MG63 (cell line): ENCODE measurements around the gene ALOX5. TPM values are rescaled to one million over a fixed set of nuclear protein-coding genes. Genes with fewer than 3 reads are reported as not detected.
A peak's percentile ranks its signal among the peaks of the same experiment; 100 is the strongest.

Experiments
- DNase-seq: peaks from one replicate; pipeline ENCODE4 v3.0.0-alpha.2; 2020
- H3K27me3 ChIP-seq: fragments of 250-450 bp; sonication (Bioruptor Pico); 2 replicates; pipeline ENCODE4 v1.5.1; 2020; ENCODE audit warnings: mild to moderate bottlenecking, moderate library complexity
- H3K36me3 ChIP-seq: fragments of 250-450 bp; sonication (Bioruptor Pico); 2 replicates; pipeline ENCODE4 v1.5.1; 2020; ENCODE audit warnings: mild to moderate bottlenecking, moderate library complexity
- H3K4me3 ChIP-seq: fragments of 250-450 bp; sonication (Bioruptor Pico); 2 replicates; pipeline ENCODE4 v1.5.1; 2020; ENCODE audit warnings: mild to moderate bottlenecking, moderate library complexity
- H3K9me3 ChIP-seq: fragments of 250-450 bp; sonication (Bioruptor Pico); 2 replicates; pipeline ENCODE4 v1.5.1; 2020; ENCODE audit warnings: mild to moderate bottlenecking, moderate library complexity
- total RNA-seq: library from RNA; depleted of rRNA; stranded (reverse); fragments of >200 nt; shearing (Covaris generic); gene quantifications from 2 replicates; pipeline ENCODE4 v1.2.3, GENCODE V29; 2014; ENCODE audit warnings: low replicate concordance

The ALOX5 gene
- total RNA-seq, 1 experiment from 2014 or later: not detected

- Histone ChIP-seq H3K36me3 (no peaks in the 10 kb centered on the region), H3K9me3 (no peaks in the 10 kb centered on the region), H3K4me3 (no peak overlapping the region), H3K27me3 (no peaks in the 10 kb centered on the region)
- DNase-seq: peak; percentile 85
These were observed 51.9 kb downstream of the ALOX5 start for GRCh38 chr10:45425621-45426563.

GRCh38 chr10:45427262-45427969, 53.4 kb downstream of the ALOX5 start:
- DNase-seq: no peak
- no peaks in the 10 kb centered on the region for H3K9me3 ChIP-seq
- no peaks in the 10 kb centered on the region for H3K27me3 ChIP-seq
- no peaks in the 10 kb centered on the region for H3K36me3 ChIP-seq
- no peak overlapping the region for H3K4me3 ChIP-seq

- Histone ChIP-seq H3K27me3 (no peaks in the 10 kb centered on the region), H3K36me3 (no peaks in the 10 kb centered on the region), H3K9me3 (no peaks in the 10 kb centered on the region), H3K4me3 (no peak overlapping the region)
- no peak for DNase-seq
These were observed 54.0 kb downstream of the ALOX5 start for GRCh38 chr10:45427970-45428366.

GRCh38 chr10:45428611-45429510, 54.8 kb downstream of the ALOX5 start:
- no peaks in the 10 kb centered on the region for H3K27me3 ChIP-seq
- no peaks in the 10 kb centered on the region for H3K36me3 ChIP-seq
- H3K9me3 ChIP-seq: no peaks in the 10 kb centered on the region
- H3K4me3 ChIP-seq: no peak overlapping the region
- no peak for DNase-seq

- Histone ChIP-seq H3K27me3 (no peaks in the 10 kb centered on the region), H3K9me3 (no peaks in the 10 kb centered on the region), H3K36me3 (no peaks in the 10 kb centered on the region), H3K4me3 (no peak overlapping the region)
- DNase-seq: no peak
These were observed 55.8 kb downstream of the ALOX5 start for GRCh38 chr10:45429790-45430189.

GRCh38 chr10:45432113-45432512, 58.1 kb downstream of the ALOX5 start:
- Histone ChIP-seq H3K36me3 (no peaks in the 10 kb centered on the region), H3K27me3 (no peaks in the 10 kb centered on the region), H3K4me3 (no peak overlapping the region), H3K9me3 (peaks cover 3% of the 10 kb centered on the region)
- no peak for DNase-seq

- Histone ChIP-seq H3K36me3 (no peaks in the 10 kb centered on the region), H3K9me3 (peaks cover 3% of the 10 kb centered on the region), H3K27me3 (no peaks in the 10 kb centered on the region), H3K4me3 (no peak overlapping the region)
- DNase-seq: no peak
These were observed 58.9 kb downstream of the ALOX5 start for GRCh38 chr10:45432700-45433472.

- H3K4me3 ChIP-seq: no peak overlapping the region
- no peaks in the 10 kb centered on the region for H3K27me3 ChIP-seq
- H3K36me3 ChIP-seq: no peaks in the 10 kb centered on the region
- peaks cover 3% of the 10 kb centered on the region for H3K9me3 ChIP-seq
- DNase-seq: no peak
These were observed 59.9 kb downstream of the ALOX5 start for GRCh38 chr10:45433716-45434469.

- no peaks in the 10 kb centered on the region for H3K36me3 ChIP-seq
- H3K9me3 ChIP-seq: peaks cover 3% of the 10 kb centered on the region
- no peaks in the 10 kb centered on the region for H3K27me3 ChIP-seq
- no peak for DNase-seq
- H3K4me3 ChIP-seq: no peak overlapping the region
These were observed 63.8 kb downstream of the ALOX5 start for GRCh38 chr10:45437587-45438465.

GRCh38 chr10:45438466-45439090, 64.6 kb downstream of the ALOX5 start:
- no peak for DNase-seq
- Histone ChIP-seq H3K4me3 (no peak overlapping the region), H3K27me3 (no peaks in the 10 kb centered on the region), H3K9me3 (peaks cover 3% of the 10 kb centered on the region), H3K36me3 (no peaks in the 10 kb centered on the region)

- DNase-seq: no peak
- Histone ChIP-seq H3K36me3 (no peaks in the 10 kb centered on the region), H3K27me3 (no peaks in the 10 kb centered on the region), H3K4me3 (no peak overlapping the region), H3K9me3 (peaks cover 3% of the 10 kb centered on the region)
These were observed 65.3 kb downstream of the ALOX5 start for GRCh38 chr10:45439365-45439764.

- Histone ChIP-seq H3K27me3 (no peaks in the 10 kb centered on the region), H3K36me3 (no peaks in the 10 kb centered on the region), H3K9me3 (peaks cover 3% of the 10 kb centered on the region), H3K4me3 (no peak overlapping the region)
- DNase-seq: no peak
These were observed 65.9 kb downstream of the ALOX5 start for GRCh38 chr10:45439873-45440272.

GRCh38 chr10:45440511-45441062, 66.6 kb downstream of the ALOX5 start:
- H3K27me3 ChIP-seq: no peaks in the 10 kb centered on the region
- no peak for DNase-seq
- no peaks in the 10 kb centered on the region for H3K36me3 ChIP-seq
- H3K4me3 ChIP-seq: no peak overlapping the region
- H3K9me3 ChIP-seq: peaks cover 3% of the 10 kb centered on the region
